DMS 273 (cell line): ENCODE measurements around the gene LNP1.
"Not testable (repeated sequence)": the region's sequence is repeated elsewhere in the genome, so short reads cannot be mapped to it uniquely, and the experiment has no call there.

Experiments used
- DNase-seq: peaks from one replicate; lab custom pipeline; 2025; ENCODE audit not compliant: unreplicated experiment; lab: John Stamatoyannopoulos, UW

The LNP1 gene

DNA sequence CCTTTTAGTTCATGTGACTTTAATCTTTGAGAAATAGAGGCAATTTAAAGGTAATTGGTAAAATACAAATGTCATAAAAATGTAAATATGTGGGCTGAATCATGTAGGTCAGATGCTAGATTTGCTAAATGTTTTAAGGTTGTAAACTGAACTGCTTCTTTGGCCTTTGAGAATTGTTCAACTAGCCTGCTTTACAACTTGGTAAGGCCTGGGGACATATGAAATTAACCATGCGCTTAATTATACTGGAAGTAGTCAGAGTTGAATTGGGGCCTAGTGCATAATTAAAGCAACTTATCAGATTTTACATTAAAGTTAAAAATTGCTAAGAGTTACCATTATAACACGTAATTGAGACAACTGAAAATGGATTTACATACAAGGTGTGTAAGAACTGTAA lies 70.1 kb downstream of the LNP1 start:
- DNase-seq, result no peak

DNA sequence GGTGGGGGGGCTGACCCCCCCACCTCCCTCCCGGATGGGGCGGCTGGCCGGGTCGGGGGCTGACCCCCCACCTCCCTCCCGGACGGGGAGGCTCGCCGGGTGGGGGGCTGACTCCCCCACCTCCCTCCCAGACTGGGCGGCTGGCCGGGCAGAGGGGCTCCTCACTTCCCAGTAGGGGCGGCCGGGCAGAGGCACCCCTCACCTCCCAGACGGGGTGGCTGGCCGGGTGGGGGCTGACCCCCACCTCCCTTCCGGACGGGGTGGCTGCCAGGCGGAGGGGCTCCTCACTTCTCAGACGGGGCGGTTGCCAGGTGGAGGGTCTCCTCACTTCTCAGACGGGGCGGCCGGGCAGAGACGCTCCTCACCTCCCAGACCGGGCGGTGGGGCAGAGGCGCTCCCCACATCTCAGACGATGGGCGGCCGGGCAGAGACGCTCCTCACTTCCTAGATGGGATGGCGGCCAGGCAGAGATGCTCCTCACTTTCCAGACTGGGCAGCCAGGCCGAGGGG lies 76.6 kb downstream of the LNP1 start:
- DNase-seq, result not testable (repeated sequence)

DNA sequence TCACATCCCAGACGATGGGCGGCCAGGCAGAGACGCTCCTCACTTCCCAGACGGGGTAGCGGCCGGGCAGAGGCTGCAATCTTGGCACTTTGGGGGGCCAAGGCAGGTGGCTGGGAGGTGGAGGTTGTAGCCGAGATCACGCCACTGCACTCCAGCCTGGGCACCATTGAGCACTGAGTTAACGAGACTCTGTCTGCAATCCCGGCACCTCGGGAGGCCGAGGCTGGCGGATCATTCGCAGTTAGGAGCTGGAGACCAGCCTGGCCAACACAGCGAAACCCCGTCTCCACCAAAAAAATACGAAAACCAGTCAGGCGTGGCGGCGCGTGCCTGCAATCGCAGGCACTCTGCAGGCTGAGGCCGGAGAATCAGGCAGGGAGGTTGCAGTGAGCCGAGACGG lies 77.2 kb downstream of the LNP1 start:
- not testable (repeated sequence) for DNase-seq

DNA sequence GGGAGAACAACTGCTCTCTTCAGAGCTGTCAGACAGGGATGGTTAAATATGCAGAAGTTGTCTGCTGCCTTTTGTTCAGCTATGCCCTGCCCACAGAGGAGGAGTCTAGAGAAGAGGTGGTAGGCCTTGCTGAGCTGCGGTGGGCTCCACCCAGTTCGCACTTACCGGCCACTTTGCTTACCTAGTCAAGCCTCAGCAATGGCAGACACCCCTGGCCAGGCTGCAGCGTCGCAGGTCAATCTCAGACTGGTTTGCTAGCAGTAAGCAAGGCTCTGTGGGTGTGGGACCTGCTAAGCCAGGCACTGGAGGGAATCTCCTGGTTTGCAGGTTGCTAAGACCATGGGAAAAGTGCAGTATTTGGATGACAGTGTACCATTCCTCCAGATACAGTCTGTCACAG lies 78.7 kb downstream of the LNP1 start:
- no peak for DNase-seq

DNA sequence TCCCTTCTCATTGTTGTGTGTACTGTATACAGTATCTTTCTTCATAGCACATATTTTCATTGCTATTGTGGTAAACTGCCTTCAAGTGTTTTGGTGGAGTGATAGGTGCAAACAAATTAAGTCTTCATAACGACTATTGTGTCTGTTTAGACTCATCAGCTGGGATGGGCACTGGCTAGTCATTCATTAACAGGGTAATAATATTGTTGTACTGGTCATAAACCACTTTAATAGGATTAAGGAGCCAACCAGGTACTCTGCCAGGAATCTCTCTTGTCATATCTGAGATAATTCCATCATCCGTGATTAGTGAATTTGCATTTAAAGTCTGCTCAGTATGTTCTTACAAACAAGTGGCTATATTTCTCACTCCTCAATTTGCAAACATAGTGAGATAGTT lies 80.8 kb downstream of the LNP1 start:
- DNase-seq, result no peak

DNA sequence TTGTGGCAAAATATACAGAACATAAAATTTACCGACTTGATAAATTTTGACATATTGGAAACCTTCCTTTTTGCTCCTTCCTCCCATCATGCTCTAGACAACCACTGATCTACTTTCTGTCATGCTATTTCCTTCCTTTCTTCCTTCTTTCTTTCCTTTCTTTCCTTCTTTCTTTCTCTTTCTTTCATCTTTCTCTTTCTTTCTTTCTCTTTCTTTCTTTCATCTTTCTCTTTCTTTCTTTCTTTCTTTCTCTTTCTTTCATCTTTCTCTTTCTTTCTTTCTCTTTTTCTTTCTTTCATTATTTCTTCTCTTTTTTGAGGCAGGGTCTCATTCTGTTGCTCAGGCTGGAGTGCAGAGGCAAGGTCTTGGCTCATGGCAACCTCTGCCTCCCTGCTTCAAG lies 82.2 kb downstream of the LNP1 start:
- no peak for DNase-seq

DNA sequence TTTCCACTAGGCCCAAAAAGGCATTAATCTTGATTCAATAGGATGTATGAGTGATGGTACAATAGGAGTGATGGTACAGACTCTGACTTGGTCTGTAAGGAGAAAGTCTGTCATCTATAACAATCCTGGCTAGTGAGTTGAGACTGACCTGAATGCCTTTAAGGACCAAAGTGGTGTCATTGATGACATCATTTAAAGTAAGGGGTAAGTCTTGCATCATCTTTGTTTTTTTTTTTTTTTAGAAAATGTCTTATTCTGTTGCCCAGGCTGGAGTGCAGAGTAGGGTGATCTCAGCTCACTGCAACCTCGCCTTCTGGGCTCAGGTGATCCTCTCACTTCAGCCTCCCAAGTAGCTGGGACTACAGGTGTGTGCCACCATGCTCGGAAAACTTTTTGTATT lies 85.5 kb downstream of the LNP1 start:
- no peak for DNase-seq

DNA sequence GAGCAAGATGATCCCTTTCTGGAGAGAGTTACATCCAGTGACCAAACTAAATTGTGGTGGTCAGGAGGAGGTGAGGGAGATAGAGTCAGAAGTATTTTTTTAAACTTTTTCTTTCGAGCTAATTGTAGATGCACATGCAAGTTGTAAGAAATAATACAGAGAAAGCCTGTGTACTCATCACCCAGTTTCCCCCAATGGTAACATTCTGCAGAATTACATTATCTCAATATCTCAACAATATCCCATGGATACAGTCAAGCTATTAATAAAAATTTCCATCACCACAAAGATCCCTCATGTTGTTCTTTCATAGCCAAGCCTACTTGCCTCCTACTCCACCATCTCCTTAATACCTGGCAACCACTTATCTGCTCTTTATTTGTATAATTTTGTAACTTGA lies 87.8 kb downstream of the LNP1 start:
- no peak for DNase-seq

DNA sequence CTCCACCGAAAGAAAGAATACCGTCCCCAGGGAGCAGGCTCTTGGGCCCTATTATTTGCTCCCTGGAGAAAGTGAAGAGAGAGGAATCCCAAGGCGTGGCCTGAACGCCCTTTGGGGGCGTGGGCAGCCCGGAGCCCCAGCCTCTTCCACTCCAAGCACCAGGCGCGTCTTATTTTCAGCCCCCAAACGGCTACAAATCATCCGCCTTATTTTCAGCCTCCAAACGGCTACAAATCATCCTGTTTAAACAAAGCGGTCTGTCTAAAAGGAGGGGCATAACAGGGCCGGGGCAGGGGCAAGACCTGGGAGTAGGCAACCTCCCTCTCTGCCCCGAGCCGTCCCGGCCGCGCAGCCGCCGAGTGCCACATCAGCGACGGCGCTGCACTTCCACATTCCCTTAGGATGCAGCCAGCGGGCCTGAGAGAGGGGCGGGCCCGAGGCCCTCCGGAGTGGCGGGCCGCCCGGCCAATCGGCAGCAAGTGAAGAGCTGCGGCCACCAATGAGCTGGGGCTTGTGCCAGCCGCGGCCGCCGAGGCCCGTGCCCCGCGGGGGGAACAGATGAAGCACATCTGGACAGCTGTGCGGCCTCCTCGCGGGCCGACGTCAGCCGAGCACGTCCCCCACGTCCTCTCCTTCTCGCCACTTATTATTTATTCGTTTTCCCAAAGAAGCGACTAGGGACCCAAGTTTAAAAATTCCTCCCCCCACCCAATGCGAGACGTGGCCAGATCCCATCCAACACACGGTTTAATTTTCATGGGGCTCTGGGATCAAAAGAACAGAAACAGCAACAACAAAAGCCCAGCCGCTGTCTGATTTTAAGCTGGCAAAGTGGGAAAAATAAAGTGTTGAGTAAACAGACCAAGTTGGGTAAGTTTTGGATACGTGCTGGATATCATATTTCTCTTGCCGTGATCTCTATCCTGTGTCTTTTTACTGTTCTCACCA lies 91.0 kb downstream of the LNP1 start, which contains the start of gene TMEM45A:
TMEM45A (plus strand) TSS at position 561 of the 948 bp plus-strand sequence. CDS start 62,593 bp downstream, outside the sequence.
- peak; percentile 99 for DNase-seq

DNA sequence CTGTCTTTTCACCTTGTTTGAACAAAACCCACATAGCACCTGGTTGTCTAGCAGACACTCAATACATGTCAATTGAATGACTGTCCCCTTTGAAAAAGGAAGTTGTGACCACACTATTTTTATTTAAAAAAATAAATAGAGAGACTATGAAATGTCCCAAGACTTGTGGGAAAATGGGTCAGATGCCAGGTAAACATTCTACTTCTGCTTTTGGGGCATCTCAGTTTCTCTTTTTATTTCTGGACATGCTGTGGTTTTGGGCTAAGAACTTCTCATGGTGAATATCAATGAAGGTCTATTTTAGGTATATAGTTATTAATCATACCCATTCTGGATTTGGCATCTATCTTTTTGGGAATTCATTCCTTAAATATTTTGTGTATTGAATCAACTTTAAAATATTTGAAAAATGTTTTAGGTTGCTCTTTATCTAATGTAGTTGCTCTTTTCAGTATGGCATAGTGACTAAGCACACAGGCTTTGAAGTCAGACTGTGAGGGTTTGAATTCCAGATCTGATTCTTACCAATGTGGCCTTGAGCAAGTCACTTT lies 95.4 kb downstream of the LNP1 start:
- DNase-seq, result no peak

DNA sequence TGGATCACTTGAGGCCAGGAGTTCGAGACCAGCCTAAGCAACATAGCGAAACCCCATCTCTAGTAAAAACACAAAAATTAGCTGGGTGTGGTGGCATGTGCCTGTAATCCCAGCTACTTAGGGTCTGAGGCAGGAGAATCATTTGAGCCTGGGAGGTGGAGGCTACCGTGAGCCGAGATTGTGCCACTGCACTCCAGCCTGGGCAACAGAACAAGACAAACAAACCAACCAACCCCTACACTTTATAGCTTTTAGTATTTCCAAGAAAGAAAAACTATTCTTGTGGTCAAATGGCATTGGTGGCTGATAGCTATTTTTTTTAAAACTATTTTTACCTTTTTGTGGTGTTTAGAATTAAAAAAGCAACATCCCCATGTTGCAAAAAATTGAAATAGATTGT lies 98.3 kb downstream of the LNP1 start:
- no peak for DNase-seq

DNA sequence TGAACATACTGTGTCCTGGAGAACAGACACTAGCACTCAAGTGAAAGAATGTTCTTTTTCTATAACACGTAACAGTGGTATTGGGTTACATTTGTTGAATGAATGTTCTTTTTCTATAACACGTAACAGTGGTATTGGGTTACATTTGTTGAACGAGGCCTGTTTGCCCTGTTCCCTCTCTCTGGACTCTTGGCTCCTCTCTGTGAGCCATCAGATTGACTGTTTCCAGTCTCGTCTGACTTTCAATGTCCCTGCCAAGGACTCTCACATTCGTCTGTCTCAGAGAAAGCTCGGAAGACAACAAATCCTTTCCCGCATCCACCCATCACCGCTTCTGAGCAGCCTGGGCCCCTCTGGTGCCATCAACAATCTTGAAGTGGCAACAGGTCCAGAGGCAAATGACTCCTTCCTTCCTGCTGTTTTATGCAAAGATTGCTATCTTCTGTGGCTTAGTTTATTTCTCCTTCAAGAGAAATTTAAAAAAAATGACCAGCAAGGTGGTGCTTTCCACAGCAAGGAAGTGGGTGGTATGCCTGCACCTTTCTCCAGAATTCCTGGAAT lies 99.1 kb downstream of the LNP1 start:
- DNase-seq, result no peak

DNA sequence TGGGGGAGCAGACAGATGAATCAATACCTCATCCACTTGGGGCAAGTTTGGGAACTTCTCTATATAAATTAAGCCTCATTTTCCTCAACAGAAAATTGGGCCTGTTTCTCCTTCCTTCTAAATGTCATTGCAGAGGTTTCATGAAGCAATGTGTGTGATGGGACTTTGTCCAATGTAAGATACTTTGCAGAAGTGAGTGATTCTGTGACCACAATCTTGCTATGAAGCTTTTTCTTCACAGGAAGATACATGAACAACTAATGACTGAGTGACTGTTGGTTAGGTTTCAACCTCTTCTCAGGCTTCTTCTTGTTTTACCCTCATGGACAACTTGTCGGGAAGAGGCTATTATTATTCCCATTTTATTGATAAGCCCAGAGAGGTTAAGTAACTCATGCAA lies 102.1 kb downstream of the LNP1 start:
- DNase-seq, result no peak
